22Rv1 (cell line): Measurements from ENCODE around the gene UBAP2.

Experiments
- ZFX ChIP-seq: fragments of 450-650 bp; IDR thresholded peaks from 2 replicates; pipeline ENCODE4 v1.6.1; 2017; ENCODE audit warnings: antibody characterized with exemption, borderline replicate concordance
- TF ChIP-seq, protein P1 (sequence below): fragments of 450-650 bp; IDR thresholded peaks from 2 replicates; pipeline ENCODE4 v1.5.1; 2017; ENCODE audit warnings: mild to moderate bottlenecking

DNA sequence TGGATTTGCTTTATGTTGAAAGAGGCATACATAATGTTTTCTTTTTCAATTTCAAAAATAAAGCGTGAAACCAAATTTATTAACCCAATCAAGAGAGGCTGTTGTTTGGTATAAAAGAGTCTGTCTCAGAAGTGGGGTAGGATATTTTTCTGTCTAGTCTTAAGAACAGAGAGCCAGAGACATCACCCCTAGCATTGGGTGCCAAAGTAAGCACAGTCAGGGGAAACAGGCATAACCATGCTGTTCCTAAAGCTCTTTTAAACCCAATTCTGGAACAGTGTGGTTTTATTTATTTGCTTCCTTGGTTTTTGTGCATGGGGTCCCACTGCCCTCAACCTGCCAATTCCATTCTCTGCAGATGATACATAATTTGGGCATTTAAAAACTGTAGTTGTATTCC, 143.6 kb downstream of the UBAP2 start:
- TF ChIP-seq, protein P1, sequence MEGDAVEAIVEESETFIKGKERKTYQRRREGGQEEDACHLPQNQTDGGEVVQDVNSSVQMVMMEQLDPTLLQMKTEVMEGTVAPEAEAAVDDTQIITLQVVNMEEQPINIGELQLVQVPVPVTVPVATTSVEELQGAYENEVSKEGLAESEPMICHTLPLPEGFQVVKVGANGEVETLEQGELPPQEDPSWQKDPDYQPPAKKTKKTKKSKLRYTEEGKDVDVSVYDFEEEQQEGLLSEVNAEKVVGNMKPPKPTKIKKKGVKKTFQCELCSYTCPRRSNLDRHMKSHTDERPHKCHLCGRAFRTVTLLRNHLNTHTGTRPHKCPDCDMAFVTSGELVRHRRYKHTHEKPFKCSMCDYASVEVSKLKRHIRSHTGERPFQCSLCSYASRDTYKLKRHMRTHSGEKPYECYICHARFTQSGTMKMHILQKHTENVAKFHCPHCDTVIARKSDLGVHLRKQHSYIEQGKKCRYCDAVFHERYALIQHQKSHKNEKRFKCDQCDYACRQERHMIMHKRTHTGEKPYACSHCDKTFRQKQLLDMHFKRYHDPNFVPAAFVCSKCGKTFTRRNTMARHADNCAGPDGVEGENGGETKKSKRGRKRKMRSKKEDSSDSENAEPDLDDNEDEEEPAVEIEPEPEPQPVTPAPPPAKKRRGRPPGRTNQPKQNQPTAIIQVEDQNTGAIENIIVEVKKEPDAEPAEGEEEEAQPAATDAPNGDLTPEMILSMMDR = no peak
- TF ChIP-seq ZFX = no peak
